Loucy (cell line): ENCODE data around the gene UPK3A.

ENCODE experiments used
- H2AFZ ChIP-seq: fragments of 200-600 bp; sonication (generic); 2 replicates; pipeline ENCODE4 v1.6.0; 2016; ENCODE audit warnings: antibody characterized with exemption, mild to moderate bottlenecking, low read length, moderate library complexity
- H3F3A ChIP-seq: fragments of 200-600 bp; 2 replicates; pipeline ENCODE4 v1.6.0; 2016; ENCODE audit warnings: antibody characterized with exemption, low read depth, mild to moderate bottlenecking
- H3K27me3 ChIP-seq: fragments of 200-600 bp; sonication (generic); 2 replicates; pipeline ENCODE4 v1.6.1; 2014; ENCODE audit warnings: low read length, mild to moderate bottlenecking; ENCODE audit not compliant: insufficient read depth, poor library complexity, severe bottlenecking
- H3K36me3 ChIP-seq: fragments of 200-600 bp; sonication (generic); 2 replicates; pipeline ENCODE4 v1.6.1; 2016; ENCODE audit warnings: low read length; ENCODE audit not compliant: insufficient read depth
- H3K4me1 ChIP-seq: fragments of 200-600 bp; sonication (generic); 2 replicates; pipeline ENCODE4 v1.5.1; 2014; ENCODE audit warnings: low read length, mild to moderate bottlenecking; ENCODE audit not compliant: insufficient read depth, poor library complexity, severe bottlenecking
- H3K4me2 ChIP-seq: fragments of 200-600 bp; sonication (generic); 2 replicates; pipeline ENCODE4 v1.6.0; 2014; ENCODE audit warnings: antibody characterized with exemption, low read length, low read depth, mild to moderate bottlenecking; ENCODE audit not compliant: poor library complexity, severe bottlenecking
- H3K4me3 ChIP-seq: fragments of 200-600 bp; sonication (generic); 2 replicates; pipeline ENCODE4 v1.5.1; 2014; ENCODE audit warnings: low read length, mild to moderate bottlenecking, mixed read lengths; ENCODE audit not compliant: poor library complexity, severe bottlenecking
- H3K79me2 ChIP-seq: fragments of 200-600 bp; sonication (generic); 2 replicates; pipeline ENCODE4 v1.6.1; 2014; ENCODE audit warnings: low read length; ENCODE audit not compliant: insufficient read depth
- H3K9ac ChIP-seq: fragments of 200-600 bp; sonication (generic); 2 replicates; pipeline ENCODE4 v1.6.0; 2014; ENCODE audit warnings: mild to moderate bottlenecking, low read depth, low read length, moderate library complexity; ENCODE audit not compliant: poor library complexity, severe bottlenecking
- H3K9me2 ChIP-seq: fragments of 200-600 bp; sonication (generic); replicated peaks from 2 replicates; pipeline ENCODE4 v1.6.1; 2016; ENCODE audit warnings: low read depth, low read length, mixed read lengths
- H3K9me3 ChIP-seq: fragments of 200-600 bp; sonication (generic); 2 replicates; pipeline ENCODE4 v1.6.1; 2014; ENCODE audit warnings: mild to moderate bottlenecking, antibody characterized with exemption, low read length, low read depth; ENCODE audit not compliant: insufficient read depth
- H4K20me1 ChIP-seq: fragments of 200-600 bp; sonication (generic); 2 replicates; pipeline ENCODE4 v1.6.0; 2014; ENCODE audit warnings: antibody characterized with exemption, low read length, mild to moderate bottlenecking; ENCODE audit not compliant: insufficient read depth, poor library complexity, severe bottlenecking
- EZH2phosphoT487 ChIP-seq: fragments of 200-600 bp; IDR thresholded peaks from 2 replicates; pipeline ENCODE4 v1.6.1; 2018; ENCODE audit warnings: antibody characterized with exemption, mild to moderate bottlenecking, moderate library complexity, borderline replicate concordance
- TF ChIP-seq, protein P1 (sequence below): fragments of 200-600 bp; sonication (generic); conservative IDR thresholded peaks from 2 replicates; pipeline ENCODE4 v1.5.1; 2014; ENCODE audit warnings: mild to moderate bottlenecking, antibody characterized with exemption, low read length

UPK3A gene

DNA sequence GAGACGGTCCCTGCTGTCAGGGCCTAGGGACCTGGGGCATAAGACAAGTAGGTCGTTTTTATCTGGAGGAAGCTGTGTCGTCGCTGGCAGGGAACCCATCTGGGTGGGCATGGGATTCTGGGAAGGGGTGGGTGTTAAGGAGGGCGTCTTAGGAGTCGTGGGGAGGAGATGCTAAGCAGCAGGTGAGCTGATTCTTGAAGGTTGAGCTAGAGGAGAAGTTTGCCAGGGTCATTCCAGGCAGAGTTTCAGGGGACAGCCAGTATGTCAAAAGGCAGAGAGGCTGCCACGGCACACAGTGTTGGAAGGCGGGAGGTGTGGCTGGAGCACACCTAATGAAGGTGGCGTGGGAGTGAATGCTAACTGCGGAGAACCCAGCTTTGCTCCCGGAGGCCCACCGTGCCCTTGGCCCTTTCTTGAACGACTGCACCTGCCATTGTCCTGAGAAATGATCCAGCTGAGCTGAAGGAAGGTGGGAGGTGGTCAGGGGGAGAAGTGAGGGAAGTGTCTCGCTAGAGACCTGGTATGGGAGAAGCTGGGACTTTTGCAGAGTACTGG is 26.3 kb downstream of the UPK3A start:
- Histone ChIP-seq H3K9me2 (no peaks in the 10 kb centered on the region), H4K20me1 (peaks cover 12% of the 10 kb centered on the region)

GRCh38 chr22:45312415-45312814 is 27.7 kb downstream of the UPK3A start:
- H3K9me3 ChIP-seq: no peaks in the 10 kb centered on the region
- no peaks in the 10 kb centered on the region for H3K36me3 ChIP-seq
- TF ChIP-seq, protein P1, sequence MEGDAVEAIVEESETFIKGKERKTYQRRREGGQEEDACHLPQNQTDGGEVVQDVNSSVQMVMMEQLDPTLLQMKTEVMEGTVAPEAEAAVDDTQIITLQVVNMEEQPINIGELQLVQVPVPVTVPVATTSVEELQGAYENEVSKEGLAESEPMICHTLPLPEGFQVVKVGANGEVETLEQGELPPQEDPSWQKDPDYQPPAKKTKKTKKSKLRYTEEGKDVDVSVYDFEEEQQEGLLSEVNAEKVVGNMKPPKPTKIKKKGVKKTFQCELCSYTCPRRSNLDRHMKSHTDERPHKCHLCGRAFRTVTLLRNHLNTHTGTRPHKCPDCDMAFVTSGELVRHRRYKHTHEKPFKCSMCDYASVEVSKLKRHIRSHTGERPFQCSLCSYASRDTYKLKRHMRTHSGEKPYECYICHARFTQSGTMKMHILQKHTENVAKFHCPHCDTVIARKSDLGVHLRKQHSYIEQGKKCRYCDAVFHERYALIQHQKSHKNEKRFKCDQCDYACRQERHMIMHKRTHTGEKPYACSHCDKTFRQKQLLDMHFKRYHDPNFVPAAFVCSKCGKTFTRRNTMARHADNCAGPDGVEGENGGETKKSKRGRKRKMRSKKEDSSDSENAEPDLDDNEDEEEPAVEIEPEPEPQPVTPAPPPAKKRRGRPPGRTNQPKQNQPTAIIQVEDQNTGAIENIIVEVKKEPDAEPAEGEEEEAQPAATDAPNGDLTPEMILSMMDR: no peak
- no peak for TF ChIP-seq EZH2phosphoT487
- H3K4me2 ChIP-seq: no peak overlapping the region
- H3K9ac ChIP-seq: no peak overlapping the region
- H3K4me1 ChIP-seq: peaks cover 39% of the 10 kb centered on the region
- no peak overlapping the region for H2AFZ ChIP-seq
- H3K9me2 ChIP-seq: no peaks in the 10 kb centered on the region
- no peaks in the 10 kb centered on the region for H3K27me3 ChIP-seq
- peaks cover 55% of the 10 kb centered on the region for H3K79me2 ChIP-seq
- H4K20me1 ChIP-seq: peaks cover 19% of the 10 kb centered on the region
- no peak overlapping the region for H3K4me3 ChIP-seq
- H3F3A ChIP-seq: no peaks in the 10 kb centered on the region

More for the DNA sequence above, 26.3 kb downstream of the UPK3A start:
- no peaks in the 10 kb centered on the region for H3K9me3 ChIP-seq
- peaks cover 36% of the 10 kb centered on the region for H3K4me1 ChIP-seq
- H3K36me3 ChIP-seq: no peaks in the 10 kb centered on the region
- no peak overlapping the region for H2AFZ ChIP-seq
- TF ChIP-seq, protein P1: no peak
- TF ChIP-seq EZH2phosphoT487: no peak
- H3K4me3 ChIP-seq: peak overlapping the region; percentile 93
- no peaks in the 10 kb centered on the region for H3K27me3 ChIP-seq
- peak overlapping the region; percentile 95 for H3K9ac ChIP-seq
- H3K79me2 ChIP-seq: peaks cover 43% of the 10 kb centered on the region
- H3F3A ChIP-seq: no peaks in the 10 kb centered on the region
- H3K4me2 ChIP-seq: peak overlapping the region; percentile 95

DNA sequence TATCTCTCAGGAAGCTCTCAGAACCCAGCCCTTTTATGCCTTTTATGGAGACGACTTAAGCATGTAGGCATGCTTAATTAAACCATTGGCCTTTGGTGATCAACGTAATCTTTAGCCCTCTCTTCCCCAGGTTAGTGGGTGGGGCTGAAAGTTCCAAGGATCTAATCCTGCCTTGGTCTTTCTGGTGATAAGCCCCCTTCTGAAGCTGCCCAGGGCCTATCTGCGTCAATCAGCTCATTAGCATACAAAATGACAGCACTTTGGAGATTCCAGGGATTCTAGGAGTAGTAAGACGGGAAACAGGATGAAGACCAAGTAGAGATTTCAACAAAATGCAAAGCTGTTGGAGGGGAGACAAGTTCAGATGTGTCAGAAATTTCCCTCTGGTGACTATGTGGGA is 28.1 kb downstream of the UPK3A start:
- no peaks in the 10 kb centered on the region for H3K9me2 ChIP-seq
- H3K36me3 ChIP-seq: no peaks in the 10 kb centered on the region
- no peaks in the 10 kb centered on the region for H3K27me3 ChIP-seq
- no peak overlapping the region for H3K4me3 ChIP-seq
- H2AFZ ChIP-seq: no peak overlapping the region
- H3K4me1 ChIP-seq: peaks cover 42% of the 10 kb centered on the region
- no peak overlapping the region for H3K9ac ChIP-seq
- no peaks in the 10 kb centered on the region for H3K9me3 ChIP-seq
- no peak overlapping the region for H3K4me2 ChIP-seq
- H3K79me2 ChIP-seq: peaks cover 59% of the 10 kb centered on the region
- peaks cover 24% of the 10 kb centered on the region for H4K20me1 ChIP-seq
- H3F3A ChIP-seq: no peaks in the 10 kb centered on the region
- TF ChIP-seq EZH2phosphoT487: no peak
- TF ChIP-seq, protein P1: no peak
